Osteoblast (primary cell): ENCODE results near the gene KHNYN. TPM values are rescaled to one million over a fixed set of nuclear protein-coding genes. Genes with fewer than 3 reads are reported as not detected.

Source experiments
- DNase-seq: peaks from one replicate; pipeline ENCODE4 v3.0.0; 2011; ENCODE audit warnings: low spot score, mixed read lengths; ENCODE audit not compliant: insufficient read length; ENCODE audit errors: missing footprints
- H2AFZ ChIP-seq: 2 replicates; pipeline ENCODE4 v1.6.0; 2011; ENCODE audit warnings: mild to moderate bottlenecking, low read length
- H3K27ac ChIP-seq: 2 replicates; pipeline ENCODE4 v1.5.1; 2011; ENCODE audit warnings: mild to moderate bottlenecking, low read depth, low read length, moderate library complexity
- H3K27me3 ChIP-seq: 2 replicates; pipeline ENCODE4 v1.6.0; 2012; ENCODE audit warnings: mild to moderate bottlenecking, control low read depth, inconsistent platforms, low read length, moderate library complexity; ENCODE audit not compliant: insufficient read depth
- H3K36me3 ChIP-seq: 2 replicates; pipeline ENCODE4 v1.5.1; 2011; ENCODE audit warnings: mild to moderate bottlenecking, low read length, control low read depth, moderate library complexity; ENCODE audit not compliant: insufficient read depth
- H3K4me1 ChIP-seq: 2 replicates; pipeline ENCODE4 v1.5.1; 2011; ENCODE audit warnings: mild to moderate bottlenecking, low read length, control low read depth, moderate library complexity; ENCODE audit not compliant: insufficient read depth
- H3K4me2 ChIP-seq: 2 replicates; pipeline ENCODE4 v1.6.0; 2011; ENCODE audit warnings: mild to moderate bottlenecking, low read length; ENCODE audit not compliant: insufficient read depth
- H3K4me3 ChIP-seq: fragments of 200-600 bp; sonication (generic); 3 replicates; pipeline ENCODE4 v1.5.1; 2012; ENCODE audit warnings: mild to moderate bottlenecking, low read length, inconsistent platforms; ENCODE audit not compliant: insufficient read depth
- H3K79me2 ChIP-seq: 2 replicates; pipeline ENCODE4 v1.6.0; 2012; ENCODE audit warnings: mild to moderate bottlenecking, low read length, control low read depth, inconsistent platforms; ENCODE audit not compliant: insufficient read depth
- H3K9me3 ChIP-seq: 2 replicates; pipeline ENCODE4 v1.5.1; 2011; ENCODE audit warnings: low read depth, low read length, control low read depth
- H4K20me1 ChIP-seq: 2 replicates; pipeline ENCODE4 v1.6.0; 2012; ENCODE audit warnings: mild to moderate bottlenecking, low read length, control low read depth; ENCODE audit not compliant: insufficient read depth
- CTCF ChIP-seq: IDR thresholded peaks from 2 replicates; pipeline ENCODE4 v1.5.1; 2011; ENCODE audit warnings: mild to moderate bottlenecking, low read depth, low read length, moderate library complexity; ENCODE audit errors: extremely low read depth
- total RNA-seq: library from RNA; depleted of rRNA; stranded (reverse); fragments of >200 nt; gene quantifications from 2 replicates; pipeline ENCODE4 v1.2.3, GENCODE V29; 2012

The KHNYN gene
- 58.6 and 62.5 TPM in 2 replicates for total RNA-seq

- Histone ChIP-seq H4K20me1 (peaks cover 21% of the 10 kb centered on the region), H3K79me2 (peaks cover 33% of the 10 kb centered on the region), H3K9me3 (no peaks in the 10 kb centered on the region), H2AFZ (peak within 1 kb of the TSS; percentile 84), H3K4me1 (peaks cover 45% of the 10 kb centered on the region), H3K4me3 (peak within 1 kb of the TSS; percentile 87), H3K27ac (peak within 1 kb of the TSS; percentile 95), H3K36me3 (peaks cover 24% of the 10 kb centered on the region), H3K4me2 (peak within 1 kb of the TSS; percentile 93), H3K27me3 (no peaks in the 10 kb centered on the region)
- peak; percentile 99 for DNase-seq
- TF ChIP-seq CTCF: no peak
Measured at GRCh38 chr14:24429395-24430142, at the start of gene KHNYN, which contains the start of gene CBLN3. Gene KHNYN, plus strand, starts transcription at chr14:24429954. Its CDS starts 777 bp downstream, at chr14:24430731. Gene CBLN3, minus strand, starts transcription at chr14:24429668. Its CDS starts 614 bp downstream, at chr14:24429054.

- peaks cover 14% of the 10 kb centered on the region for H4K20me1 ChIP-seq
- no peak overlapping the region for H3K4me2 ChIP-seq
- no peaks in the 10 kb centered on the region for H3K4me1 ChIP-seq
- H2AFZ ChIP-seq: no peak overlapping the region
- no peak overlapping the region for H3K4me3 ChIP-seq
- H3K79me2 ChIP-seq: no peaks in the 10 kb centered on the region
- no peaks in the 10 kb centered on the region for H3K9me3 ChIP-seq
- DNase-seq: no peak
- no peaks in the 10 kb centered on the region for H3K27me3 ChIP-seq
- H3K27ac ChIP-seq: no peak overlapping the region
- peaks cover 25% of the 10 kb centered on the region for H3K36me3 ChIP-seq
- TF ChIP-seq CTCF: no peak
Measured at GRCh38 chr14:24381363-24382063, 48.2 kb upstream of the KHNYN start.

GRCh38 chr14:24382064-24382371 is 47.7 kb upstream of the KHNYN start:
- no peak for DNase-seq
- Histone ChIP-seq H3K4me1 (no peaks in the 10 kb centered on the region), H3K4me2 (no peak overlapping the region), H3K27ac (no peak overlapping the region), H2AFZ (no peak overlapping the region), H3K9me3 (no peaks in the 10 kb centered on the region), H4K20me1 (peaks cover 9% of the 10 kb centered on the region), H3K79me2 (no peaks in the 10 kb centered on the region), H3K4me3 (no peak overlapping the region), H3K36me3 (peaks cover 20% of the 10 kb centered on the region), H3K27me3 (no peaks in the 10 kb centered on the region)
- no peak for TF ChIP-seq CTCF

GRCh38 chr14:24384169-24384568 is 45.6 kb upstream of the KHNYN start:
- no peak overlapping the region for H3K4me3 ChIP-seq
- H2AFZ ChIP-seq: no peak overlapping the region
- H3K27me3 ChIP-seq: no peaks in the 10 kb centered on the region
- no peaks in the 10 kb centered on the region for H3K79me2 ChIP-seq
- DNase-seq: no peak
- H3K36me3 ChIP-seq: no peaks in the 10 kb centered on the region
- no peak overlapping the region for H3K4me2 ChIP-seq
- TF ChIP-seq CTCF: no peak
- no peak overlapping the region for H3K27ac ChIP-seq
- no peaks in the 10 kb centered on the region for H3K9me3 ChIP-seq
- no peaks in the 10 kb centered on the region for H3K4me1 ChIP-seq
- H4K20me1 ChIP-seq: no peaks in the 10 kb centered on the region
